GM18870 (cell line): ENCODE data around the gene DENND11.
A peak's percentile ranks its signal among the peaks of the same experiment; 100 is the strongest.

Source experiments
- ATAC-seq: cut with Tn5 transposase; IDR thresholded peaks from one replicate; pipeline ENCODE4 v1.9.1; 2021; ENCODE audit warnings: moderate library complexity; ENCODE audit not compliant: unreplicated experiment

Gene DENND11, protein sequence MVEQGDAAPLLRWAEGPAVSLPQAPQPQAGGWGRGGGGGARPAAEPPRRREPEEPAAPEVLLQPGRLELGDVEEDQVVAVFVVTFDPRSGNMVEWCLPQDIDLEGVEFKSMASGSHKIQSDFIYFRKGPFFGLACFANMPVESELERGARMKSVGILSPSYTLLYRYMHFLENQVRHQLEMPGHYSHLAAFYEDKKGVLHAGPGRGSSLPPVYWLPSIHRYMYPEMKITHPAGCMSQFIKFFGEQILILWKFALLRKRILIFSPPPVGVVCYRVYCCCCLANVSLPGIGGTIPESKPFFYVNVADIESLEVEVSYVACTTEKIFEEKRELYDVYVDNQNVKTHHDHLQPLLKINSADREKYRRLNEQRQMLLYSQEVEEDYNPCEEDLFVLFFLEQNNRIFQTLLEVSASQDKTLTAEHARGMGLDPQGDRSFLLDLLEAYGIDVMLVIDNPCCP

DNA sequence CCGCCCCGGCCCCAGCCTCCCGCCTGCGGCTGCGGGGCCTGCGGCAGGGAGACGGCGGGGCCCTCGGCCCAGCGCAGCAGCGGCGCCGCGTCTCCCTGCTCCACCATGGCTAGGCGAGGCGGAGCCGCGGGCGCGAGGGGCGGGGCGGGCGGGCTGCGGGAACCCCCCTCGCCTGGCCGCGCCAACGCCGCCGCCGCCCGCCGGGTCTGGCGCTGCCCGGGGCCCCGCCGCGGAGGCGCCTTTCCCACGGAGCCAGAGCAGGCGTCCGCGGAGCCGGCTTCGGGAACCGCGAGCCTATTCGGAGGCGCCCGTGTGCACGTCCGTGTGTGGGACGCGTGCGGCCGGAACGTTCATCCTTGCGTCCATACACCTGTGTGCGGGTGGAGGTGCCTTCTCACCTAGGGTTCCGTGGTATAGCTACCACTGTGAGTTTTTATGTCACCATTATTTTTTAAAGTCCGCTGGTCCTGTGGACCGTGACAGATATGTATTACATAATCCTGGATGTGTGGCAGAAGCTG lies at the start of gene DENND11:
TSS of gene DENND11 (minus strand) at position 120 of the 521 bp plus-strand sequence. CDS start at position 107, 13 bp downstream.
- ATAC-seq, result peak; percentile 49

DNA sequence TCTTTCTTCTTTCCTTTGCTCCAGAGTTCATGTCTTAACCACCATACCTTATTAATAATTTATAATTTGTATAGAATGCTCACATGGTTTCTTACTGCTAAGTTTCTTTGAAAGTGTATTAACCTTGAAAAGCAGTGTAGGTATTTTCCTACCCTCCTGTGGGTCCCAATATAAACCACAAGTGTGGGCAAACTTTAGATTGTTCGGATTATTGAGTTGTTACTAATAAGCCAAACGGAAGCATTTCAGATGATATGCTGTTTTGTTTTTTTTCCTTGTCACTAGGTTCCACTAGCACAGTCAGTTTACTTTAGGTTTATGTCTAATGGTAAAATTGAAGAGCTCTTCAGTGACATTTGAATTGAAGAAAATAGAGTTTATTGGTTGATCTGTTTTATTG lies 46.4 kb upstream of the DENND11 start:
- no peak for ATAC-seq

DNA sequence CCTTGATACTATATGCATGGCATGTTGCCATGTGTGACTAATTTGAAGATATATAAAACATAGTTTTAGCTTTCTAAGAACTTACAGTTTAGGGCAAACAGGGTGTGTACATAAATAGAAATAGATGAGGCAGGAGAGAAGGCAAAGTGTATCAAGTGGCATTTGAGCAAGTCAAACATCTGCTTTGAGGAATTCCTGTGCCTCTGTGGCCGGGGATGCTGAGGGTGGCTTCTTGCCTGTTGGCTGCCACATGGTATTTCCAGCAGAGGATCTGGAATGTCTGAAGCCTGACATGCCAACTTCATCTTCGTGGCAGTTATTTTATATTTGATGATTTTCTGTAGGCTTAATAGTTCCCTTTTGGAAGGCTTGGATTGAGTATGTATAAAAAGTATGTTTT lies 42.2 kb upstream of the DENND11 start:
- no peak for ATAC-seq

DNA sequence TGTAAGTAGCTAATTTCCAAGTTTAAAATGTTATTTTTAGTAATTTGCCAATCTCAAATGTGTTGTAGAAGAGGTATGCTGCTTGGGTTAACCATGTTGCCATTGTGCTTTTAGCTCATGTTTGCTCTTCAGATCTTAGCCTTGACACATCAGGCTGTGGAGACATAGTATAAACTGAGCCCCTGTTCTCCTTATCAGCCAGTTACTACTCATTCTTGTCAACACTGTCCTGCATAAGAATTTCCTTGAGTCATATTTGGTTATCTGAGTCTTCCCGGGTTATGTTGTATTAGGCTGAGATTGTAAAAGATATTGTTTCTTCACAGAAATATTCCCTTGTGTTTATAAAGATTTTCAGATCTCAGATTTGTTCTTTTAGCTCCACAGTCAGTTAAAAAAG lies 40.3 kb upstream of the DENND11 start:
- ATAC-seq, result no peak

DNA sequence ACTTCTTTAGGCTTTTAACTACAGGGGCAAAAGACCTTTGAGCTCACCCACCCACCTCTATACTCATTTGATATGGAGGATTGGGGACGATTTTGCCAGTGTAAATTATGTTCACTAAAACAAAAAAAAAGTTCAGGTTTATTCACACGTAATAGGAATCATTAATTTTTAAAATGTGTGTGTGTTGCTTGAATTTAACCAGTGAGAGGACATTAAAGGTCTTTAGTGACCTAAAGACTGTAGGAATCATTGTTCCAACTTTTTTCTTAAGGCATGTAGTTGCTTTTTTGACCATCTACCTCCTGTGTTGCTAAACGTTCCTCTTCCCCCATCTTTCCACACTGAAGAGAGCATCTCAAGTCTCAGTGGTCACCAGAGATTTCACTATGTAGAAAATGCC lies 37.3 kb upstream of the DENND11 start:
- no peak for ATAC-seq

DNA sequence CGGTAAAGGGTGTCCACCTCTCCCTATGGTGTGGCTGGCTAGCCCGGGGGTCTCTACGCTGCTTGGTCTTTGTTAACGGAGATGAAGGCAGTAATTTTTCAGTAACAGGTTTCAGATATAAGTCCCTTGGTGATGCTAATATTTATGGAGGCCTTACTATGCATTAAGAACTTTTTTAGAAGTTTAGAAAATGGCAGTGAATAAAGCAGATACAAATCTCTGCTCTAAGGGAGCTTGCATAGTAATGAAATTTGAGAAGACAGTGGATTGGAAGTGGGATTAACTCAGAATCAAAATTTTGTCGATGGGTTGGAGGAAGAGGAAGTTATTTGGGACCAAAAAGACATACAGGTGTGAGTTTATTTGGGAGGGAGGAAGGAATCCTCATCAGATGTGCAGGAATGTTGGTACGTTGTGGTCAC lies 36.6 kb upstream of the DENND11 start:
- no peak for ATAC-seq

DNA sequence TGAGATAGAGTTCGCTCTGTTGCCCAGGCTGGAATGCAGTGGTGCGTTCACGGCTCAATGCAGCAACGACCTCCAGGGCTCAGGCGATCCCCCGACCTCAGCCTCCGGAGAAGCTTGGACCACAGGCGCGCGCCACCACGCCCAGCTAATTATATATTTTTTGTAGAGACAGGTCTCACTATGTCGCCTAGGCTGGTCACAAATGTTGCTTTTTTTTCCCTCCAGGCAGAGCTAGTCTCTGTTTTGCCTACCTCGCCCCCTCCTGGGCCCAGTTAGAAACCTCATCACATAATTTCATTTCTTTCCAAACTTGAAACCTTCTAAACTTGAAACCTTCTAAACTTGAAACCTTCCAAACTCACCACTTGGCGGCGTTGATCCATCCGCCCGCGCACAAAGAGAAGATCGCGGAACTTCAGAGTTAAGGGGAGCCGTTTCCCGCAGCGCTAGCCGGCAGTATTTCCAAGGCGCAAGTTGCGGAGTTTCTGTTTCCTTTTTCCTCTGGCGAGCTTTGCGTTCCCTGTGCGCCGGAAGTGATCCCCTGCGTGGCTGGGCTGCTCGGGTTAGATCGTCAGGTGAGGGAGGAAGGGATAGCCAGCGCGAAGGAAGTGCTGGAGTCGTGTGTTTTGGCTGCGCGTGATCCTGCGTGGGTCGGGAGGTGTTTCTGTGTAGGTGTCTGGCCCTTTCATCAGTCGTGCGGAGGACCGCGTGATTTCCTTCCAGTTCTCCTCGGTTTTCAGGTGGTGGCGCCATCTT lies 36.0 kb upstream of the DENND11 start, which contains the start of gene SSBP1:
TSS of gene SSBP1 (plus strand) at position 523 of the 756 bp plus-strand sequence. CDS start 809 bp downstream, outside the sequence.
- ATAC-seq, result peak; percentile 96

DNA sequence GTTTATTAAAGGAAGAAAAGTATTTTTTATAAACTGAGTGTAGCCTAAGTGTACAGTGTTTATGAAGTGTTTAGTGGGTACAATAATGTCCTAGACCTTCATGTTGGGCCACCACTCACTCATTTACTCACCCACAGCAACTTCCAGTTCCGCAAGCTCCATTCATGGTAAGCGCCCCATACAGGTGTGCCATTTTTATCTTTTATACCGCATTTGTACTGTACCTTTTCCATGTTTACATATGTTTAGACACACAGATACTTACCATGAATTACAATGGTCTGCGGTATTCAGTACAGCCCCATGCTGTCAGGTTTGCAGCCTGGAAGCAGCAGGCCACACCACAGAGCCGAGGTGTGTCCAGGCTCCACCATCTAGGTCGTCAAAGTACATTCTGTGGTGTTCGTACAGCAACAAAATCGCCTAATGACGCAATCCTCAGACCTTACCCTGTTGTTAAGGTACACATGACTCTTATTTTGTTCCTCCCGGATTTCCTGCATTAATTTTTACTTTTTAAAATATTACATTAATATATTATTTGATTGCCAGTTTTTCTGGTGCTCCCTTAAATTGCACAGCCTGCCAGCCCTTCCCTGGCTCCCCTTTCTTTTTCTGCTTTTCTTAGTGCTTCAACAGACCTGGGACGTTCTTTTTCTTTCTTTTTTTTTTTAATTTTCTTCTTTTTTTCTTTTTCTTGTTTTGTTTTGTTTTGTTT lies 35.3 kb upstream of the DENND11 start:
- no peak for ATAC-seq

DNA sequence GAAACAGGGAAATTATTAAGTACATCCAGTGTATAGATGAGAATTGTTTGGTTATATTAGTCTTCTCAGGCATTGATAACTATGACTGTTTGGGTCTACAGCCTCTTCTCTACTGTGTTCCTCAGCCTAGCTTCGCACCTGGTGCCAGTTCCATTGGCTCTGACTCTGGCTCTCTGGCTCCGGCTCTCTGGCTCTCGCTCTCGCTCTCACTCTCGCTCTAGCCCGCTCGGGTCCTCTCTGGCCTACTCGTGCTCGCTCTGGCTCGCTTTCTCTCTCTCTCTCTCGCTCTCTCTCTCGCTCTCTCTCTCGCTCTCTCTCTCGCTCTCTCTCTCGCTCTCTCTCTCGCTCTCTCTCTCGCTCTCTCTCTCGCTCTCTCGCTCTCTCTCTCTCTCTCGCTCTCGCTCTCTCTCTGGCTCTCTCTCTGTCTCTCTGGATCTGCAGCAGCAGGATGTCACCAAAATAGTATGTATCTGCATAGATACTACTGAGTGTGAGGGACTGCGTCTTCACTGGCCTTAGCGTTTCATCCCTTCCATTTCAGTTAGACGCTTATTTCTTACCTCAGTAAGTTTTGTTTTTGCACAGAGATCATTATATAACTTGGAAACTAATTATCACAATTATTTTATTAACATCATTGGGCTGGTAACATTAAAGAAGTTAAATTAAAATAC lies 29.6 kb upstream of the DENND11 start:
- ATAC-seq, result no peak

DNA sequence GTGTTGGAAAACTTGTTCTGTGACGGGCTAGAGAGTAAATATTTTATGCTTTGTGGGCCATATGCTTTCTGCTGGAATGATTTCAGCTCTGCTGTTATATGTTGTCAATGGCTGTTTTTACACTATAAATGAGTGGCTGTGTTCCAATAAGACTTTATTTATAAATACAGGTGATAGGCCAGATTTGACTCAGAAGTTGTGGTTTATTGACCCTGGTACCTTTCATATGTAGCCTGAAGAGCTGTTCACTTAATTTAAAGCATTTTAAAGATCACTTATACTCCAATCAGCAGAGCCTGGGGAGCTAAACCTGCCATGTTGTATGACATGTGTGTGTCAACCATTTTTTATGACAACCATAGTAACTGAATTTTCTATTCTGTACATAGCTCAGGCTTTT lies 27.1 kb upstream of the DENND11 start:
- no peak for ATAC-seq

DNA sequence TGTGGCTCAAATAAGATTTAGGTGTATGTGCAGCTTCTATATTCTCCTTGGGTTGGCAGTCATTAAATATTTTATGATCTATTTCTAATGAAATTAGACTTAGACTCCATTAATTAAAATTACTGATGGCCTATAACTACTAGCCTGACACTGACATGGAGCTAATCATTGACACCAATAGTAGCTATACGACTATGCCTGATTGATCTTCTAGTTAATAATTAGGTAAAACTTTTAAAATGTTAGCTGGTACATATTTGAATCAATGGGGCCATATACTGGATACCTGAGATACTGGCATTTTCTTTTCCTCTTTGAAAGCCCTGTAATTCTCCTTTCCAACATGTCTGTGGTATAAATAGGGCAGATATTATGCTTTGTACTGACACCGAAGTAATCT lies 20.6 kb upstream of the DENND11 start:
- ATAC-seq, result no peak

DNA sequence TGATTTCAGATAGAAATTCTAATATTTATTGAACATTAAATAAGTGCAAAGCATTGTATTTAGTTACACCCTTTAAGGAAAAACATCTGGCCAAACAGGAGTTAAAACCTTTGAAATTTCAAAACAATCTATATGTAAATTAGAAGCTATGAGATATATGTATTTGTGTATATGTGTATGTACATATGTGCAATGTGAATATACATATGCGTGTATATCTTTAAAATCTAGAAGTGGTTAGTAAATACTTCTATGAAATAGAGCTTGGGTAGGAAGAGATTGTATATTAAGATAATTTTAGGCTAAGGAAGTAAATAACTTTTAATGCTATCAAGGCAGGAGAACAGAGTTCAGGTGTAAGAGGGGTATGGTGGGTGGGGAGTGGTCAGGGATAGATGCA lies 15.5 kb upstream of the DENND11 start:
- no peak for ATAC-seq

DNA sequence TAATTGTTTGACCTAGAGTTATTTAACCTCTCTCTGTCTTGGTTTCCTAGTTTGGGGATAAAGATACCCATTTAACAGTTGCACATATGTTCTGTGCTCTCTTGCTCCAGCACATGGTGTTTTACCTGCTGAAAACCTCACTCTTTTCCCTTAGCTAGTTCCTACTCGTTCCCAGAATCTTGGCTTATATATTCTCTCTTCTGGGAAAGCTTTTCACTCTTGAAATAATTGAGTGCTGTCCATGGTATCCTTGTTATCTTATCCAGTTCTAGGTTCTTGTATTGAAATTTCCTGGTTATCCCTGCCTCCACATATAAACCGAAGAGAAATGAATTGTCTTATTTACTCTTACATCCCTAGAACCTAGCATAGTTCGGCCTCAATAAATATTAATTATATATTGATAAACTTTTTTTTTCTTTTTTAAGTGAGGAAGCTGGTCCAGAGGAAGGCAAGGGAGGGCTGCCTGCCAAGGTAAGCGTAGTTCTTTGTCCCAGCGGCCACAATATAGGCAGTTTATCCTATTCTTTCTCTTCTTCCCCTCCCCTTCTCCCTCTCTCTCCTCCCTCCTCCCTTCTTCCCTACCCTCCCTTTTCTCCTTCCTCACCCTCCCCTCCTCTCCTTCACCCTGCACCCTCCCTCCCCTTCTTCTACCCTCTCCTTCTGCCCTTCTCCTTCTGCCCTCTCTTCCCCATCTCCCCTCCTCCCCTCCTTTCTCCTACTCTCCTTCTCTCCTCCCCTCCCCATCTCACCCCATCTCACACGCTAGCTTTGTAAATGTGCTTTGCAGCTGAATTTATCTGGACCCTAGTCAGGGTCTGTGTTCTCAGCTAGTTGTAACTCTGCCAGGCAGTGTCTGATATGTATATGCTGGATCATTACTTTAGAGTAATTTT lies 14.1 kb upstream of the DENND11 start:
- no peak for ATAC-seq

DNA sequence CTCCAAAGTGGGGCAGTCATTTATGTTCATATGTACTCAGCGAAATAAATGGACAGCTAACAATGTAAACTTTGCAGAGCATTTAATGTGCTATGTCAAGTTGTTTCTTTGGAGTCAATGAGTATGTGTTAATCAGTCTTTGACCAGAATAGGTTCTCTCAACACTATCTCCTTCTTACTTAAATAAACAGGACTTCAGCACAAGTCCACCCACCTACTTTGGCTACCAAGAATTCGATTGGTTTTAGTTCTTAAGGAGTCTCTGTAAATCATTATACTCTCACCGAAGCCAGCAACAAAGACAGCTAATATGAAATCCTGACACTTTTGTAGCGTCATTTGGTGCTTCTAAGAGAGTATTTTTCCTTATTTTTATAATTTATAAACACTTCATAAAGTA lies 13.1 kb upstream of the DENND11 start:
- ATAC-seq, result no peak

DNA sequence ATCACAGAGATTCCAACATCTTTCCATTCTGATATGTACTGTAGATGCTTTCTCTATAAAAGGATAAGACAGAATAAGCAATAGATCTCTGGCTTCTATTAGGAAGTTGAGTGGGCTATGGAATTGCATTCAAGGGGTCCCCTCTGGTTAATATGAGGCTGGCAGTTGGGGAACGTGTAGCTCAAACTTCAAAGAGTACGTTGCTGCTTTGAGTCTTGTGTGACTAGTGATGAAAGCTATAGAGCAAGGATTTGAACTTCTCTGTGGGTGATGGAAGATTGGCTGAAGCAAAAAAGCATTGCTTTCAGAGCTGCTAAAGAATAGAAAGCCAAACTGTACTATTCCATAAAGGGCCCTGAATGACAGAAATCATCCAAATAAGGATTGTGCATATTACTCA lies 12.6 kb upstream of the DENND11 start:
- no peak for ATAC-seq

DNA sequence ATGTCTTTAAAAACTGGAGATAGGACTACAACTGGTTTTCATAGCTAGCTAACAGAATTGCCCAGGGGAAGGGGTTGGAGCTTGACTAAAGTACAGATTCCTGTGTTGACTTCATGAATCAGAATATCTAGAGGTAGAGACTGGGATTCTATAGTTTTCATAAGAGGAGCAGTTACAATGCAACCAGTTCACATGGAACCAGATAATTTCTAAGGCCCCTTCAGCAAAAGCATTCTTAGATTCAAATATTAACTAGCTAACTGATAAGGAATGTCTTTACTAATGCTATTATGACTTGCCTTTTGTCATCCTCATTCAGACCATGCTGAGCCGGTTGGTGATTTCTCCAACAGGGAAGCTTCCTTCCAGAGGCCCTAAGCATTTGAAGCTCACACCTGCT lies 11.9 kb upstream of the DENND11 start:
- no peak for ATAC-seq

DNA sequence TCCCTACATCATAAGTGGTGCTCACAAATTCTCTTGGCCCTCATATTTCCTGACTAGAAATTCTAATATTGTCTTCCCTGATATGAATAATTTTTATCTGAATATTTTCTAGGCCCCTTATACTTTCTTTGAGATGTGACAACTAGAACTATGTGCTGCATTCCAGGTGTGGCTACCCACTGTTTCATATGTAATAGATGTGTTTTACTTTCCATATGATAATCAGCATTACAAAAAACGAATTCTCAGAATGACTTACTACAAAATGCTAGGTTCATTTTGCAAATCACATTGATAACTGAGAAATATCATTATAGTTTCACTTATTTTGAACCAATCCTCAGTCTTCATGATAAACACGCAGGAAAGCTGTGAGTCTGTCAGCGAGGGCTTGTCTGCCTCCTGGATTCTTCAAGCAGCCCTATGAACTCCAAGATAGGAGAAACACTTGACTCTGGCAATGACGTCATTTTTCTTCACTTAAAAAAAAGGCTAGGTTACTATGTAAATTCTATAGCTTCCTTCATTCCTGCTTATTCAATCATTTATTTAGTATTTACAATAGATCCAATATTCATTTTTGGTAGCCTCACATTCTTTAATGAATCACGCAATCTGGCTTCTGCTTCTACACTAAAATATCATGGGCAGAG lies 10.8 kb upstream of the DENND11 start:
- ATAC-seq, result no peak

DNA sequence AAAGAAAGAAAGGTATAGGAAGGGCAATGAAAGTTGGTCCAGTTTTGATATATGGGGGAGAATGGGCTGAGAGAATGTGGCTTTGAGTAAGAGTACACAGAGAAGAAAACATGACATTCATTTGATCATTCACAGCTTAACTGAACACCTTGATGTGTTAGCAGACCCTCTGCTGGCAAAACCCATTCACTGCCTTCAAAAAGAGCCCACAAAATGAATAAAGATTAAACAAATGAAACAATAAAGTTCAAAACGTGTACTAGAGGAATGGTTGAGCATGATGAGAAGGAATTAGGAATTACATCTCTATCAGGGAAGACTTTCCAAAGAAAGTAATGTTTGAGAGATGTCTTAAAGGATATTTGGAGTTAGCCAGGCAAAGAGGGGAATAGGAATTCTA lies 8.3 kb upstream of the DENND11 start:
- ATAC-seq, result no peak

DNA sequence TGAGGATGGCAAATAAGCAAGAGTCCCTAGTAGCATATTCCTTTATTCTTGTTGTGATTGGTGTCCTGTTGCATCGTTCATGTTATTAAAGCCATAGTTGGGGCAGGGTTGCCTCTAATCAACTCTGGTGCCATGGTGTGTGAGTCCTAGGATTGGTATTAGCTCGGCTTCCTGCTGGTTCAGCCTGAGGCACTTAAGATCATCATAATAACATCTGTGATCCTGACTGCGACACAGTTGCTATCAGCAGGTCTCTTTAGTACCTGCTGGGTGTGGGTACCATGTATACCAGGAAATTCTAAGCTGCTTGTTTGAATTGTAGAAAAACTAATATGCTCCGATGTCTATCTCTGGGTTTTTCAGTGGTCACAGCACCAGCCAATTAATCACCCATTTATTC lies 7.8 kb upstream of the DENND11 start:
- no peak for ATAC-seq
